ENCODE data around the gene APEX1. TPM values are rescaled to one million over a fixed set of nuclear protein-coding genes. Genes with fewer than 3 reads are reported as not detected.
A peak's percentile ranks its signal among the peaks of the same experiment; 100 is the strongest.
"Not testable (repeated sequence)": the region's sequence is repeated elsewhere in the genome, so short reads cannot be mapped to it uniquely, and the experiment has no call there.

APEX1 gene
- total RNA-seq, 1 experiment from 2014 or later: 207 TPM

GRCh38 chr14:20435582-20436362 lies 19.3 kb upstream of the APEX1 start, which contains the start of gene KLHL33:
Gene KLHL33, minus strand, starts transcription at chr14:20436166. Its CDS starts 355 bp downstream, at chr14:20435811.
- DNase-seq (ENCODE audit: low read depth): no peak

DNA sequence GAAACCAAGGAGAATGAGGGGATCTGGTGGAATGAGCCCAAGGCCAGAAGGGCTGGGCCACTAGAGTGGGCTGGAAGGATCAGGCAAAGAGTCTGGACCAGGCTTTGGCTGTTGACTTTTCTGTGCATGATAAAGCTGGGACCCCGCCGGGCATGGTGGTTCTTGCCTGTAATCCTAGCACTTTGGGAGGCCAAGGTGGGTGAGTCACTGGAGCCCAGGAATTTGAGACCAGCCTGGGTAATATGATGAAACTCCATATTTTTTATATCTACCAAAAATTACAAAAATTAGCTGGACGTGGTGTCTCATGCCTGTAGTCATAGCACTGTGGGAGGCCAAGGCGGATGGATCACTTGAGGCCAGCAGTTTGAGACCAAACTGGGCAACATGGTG lies 18.7 kb upstream of the APEX1 start:
- DNase-seq (ENCODE audit: low read depth): peak; percentile 49

GRCh38 chr14:20438664-20439063 lies 16.4 kb upstream of the APEX1 start:
- no peak for DNase-seq (ENCODE audit: low read depth)

DNA sequence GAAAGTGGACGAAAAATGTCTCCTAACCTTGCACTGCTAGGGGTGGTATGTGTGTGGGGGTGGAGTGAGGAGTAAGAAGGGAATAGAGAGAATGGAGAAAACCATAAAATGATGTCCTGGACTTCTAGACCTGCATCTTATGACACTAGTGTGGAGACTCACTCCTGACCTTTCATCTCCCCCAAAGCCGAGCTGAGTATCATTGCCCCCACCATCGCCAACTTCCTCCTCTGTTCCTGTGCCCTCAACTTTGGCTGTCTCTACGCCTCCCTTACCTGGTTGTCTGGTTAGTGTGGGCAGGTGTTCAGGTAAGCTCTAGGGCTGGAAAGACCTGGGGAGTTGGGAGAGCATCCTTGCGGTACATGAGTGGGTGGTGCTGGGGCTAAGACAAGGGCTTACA lies 14.6 kb upstream of the APEX1 start:
- no peak for DNase-seq (ENCODE audit: low read depth)

- no peak for DNase-seq (ENCODE audit: low read depth)
Observed at GRCh38 chr14:20440882-20441281, 14.1 kb upstream of the APEX1 start.

- no peak for DNase-seq (ENCODE audit: low read depth)
Observed at GRCh38 chr14:20441461-20441860, 13.6 kb upstream of the APEX1 start.

DNA sequence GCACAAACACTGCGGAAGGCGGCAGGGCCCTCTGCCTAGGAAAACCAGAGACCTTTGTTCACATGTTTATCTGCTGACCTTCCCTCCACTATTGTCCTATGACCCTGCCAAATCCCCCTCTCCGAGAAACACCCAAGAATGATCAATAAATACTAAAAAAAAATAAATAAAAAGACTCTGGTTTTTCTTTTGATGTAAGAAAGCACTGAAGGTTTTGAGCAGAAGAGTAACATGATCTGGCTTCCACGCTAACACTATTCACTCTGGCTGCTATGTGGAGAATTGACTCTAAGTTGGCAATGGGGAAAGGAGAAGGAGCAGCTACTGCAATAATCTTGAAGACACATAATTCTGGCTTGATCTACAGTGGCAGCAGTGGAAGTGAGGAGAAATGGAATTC lies 11.4 kb upstream of the APEX1 start:
- DNase-seq (ENCODE audit: low read depth): not testable (repeated sequence)

GRCh38 chr14:20446889-20447288 lies 8.1 kb upstream of the APEX1 start:
- no peak for DNase-seq (ENCODE audit: low read depth)

DNA sequence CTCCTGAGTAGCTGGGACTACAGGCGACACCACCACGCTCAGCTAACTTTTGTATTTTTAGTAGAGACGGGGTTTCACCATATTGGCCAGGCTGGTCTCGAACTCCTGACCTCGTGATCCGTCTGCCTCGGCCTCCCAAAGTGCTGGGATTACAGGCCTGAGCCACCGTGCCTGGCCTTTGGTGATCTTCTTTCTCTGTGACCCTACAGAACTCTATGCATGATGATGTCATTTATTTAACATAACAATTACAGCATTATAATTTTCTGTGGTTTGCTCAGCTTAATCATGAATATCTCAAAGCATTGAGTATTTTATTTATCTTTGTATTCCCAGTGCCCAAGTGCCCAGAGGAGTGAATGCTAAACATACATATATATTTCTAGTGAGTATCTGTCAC lies 2.2 kb upstream of the APEX1 start:
- DNase-seq (ENCODE audit: low read depth): not testable (repeated sequence)

DNA sequence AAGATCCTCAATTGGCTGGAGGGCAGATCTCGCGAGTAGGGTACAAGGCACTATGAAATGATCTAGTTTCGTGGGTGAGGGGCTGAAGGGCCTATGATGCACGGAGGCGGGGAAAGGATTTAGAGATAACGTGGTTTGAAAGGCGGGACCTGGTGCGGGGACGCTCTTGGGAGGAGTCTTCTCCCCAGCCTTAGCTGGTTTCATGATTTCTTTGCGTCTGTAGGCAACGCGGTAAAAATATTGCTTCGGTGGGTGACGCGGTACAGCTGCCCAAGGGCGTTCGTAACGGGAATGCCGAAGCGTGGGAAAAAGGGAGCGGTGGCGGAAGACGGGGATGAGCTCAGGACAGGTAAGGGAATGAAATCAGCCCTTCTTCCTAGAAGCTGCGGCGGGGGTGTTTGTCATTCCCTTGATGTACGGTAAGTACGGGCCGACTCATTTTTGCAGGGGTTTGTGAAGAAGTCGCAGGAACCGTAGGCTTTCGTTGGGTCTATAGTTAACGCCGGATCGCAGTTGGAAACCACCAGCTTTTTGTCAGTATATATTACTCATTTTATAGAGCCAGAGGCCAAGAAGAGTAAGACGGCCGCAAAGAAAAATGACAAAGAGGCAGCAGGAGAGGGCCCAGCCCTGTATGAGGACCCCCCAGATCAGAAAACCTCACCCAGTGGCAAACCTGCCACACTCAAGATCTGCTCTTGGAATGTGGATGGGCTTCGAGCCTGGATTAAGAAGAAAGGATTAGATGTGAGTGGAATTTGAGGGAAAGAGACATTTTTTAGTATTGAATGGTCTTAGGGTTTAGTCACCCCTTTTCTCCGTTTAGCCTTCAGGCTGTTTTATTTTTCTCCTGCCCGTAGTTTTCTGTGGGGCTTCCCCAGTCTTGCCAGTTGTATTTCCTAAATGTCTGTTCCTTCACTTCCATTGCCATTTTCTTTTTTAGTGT lies 602 bp downstream of the APEX1 start:
- no peak for DNase-seq (ENCODE audit: low read depth)

DNA sequence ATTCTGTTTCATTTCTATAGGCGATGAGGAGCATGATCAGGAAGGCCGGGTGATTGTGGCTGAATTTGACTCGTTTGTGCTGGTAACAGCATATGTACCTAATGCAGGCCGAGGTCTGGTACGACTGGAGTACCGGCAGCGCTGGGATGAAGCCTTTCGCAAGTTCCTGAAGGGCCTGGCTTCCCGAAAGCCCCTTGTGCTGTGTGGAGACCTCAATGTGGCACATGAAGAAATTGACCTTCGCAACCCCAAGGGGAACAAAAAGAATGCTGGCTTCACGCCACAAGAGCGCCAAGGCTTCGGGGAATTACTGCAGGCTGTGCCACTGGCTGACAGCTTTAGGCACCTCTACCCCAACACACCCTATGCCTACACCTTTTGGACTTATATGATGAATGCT lies 1.9 kb downstream of the APEX1 start:
- no peak for DNase-seq (ENCODE audit: low read depth)

- DNase-seq (ENCODE audit: low read depth): no peak
Observed at GRCh38 chr14:20458031-20458789, 3.2 kb downstream of the APEX1 start.

DNA sequence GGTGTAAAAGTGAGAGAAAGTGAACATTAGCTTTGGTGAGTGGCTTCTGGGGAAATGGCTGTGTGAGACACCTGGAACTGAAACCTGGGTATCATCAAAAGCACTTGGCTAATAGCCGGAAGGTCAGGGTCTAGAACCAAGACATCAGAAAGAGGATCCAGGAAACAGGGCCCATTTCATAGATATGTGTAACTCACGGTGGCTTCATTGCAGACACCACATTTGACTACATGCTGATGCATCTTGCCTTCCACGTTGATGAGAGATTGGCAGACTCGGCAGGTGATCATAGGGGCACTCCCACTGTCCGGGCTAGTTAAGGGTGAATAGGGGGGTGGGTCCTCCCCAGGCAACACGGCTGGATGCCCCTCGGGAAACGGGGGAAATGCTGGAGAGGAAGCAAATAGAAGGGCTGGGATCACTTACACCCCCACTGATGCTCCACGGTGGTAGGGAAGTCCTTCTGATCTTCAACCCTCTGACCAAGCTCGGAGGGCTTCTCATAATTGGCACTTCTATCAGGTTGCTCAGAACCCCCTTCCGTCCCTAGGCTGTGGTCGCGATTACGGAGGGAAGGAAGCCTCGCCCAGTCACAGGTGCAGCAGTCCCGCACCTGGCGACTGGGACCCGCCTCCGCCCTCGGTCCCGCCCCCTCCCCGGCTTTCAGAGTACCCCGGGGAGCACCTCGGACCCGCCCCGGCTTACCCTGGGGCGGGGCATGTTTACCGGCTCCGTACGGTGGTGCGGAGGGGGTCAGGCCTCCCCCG lies 5.6 kb downstream of the APEX1 start:
- no peak for DNase-seq (ENCODE audit: low read depth)

GRCh38 chr14:20461225-20462141 lies 6.5 kb downstream of the APEX1 start, which contains the start of gene PIP4P1:
Gene PIP4P1, minus strand, starts transcription at chr14:20461434. Its CDS starts 109 bp downstream, at chr14:20461325.
- peak; percentile 100 for DNase-seq (ENCODE audit: low read depth)

GRCh38 chr14:20468764-20469241 lies 13.8 kb downstream of the APEX1 start:
- no peak for DNase-seq (ENCODE audit: low read depth)

- peak; percentile 85 for DNase-seq (ENCODE audit: low read depth)
Observed at GRCh38 chr14:20469242-20469889, 14.3 kb downstream of the APEX1 start, which contains the start of gene PNP. Gene PNP, plus strand, starts transcription at chr14:20469406. Its CDS starts 119 bp downstream, at chr14:20469525.

DNA sequence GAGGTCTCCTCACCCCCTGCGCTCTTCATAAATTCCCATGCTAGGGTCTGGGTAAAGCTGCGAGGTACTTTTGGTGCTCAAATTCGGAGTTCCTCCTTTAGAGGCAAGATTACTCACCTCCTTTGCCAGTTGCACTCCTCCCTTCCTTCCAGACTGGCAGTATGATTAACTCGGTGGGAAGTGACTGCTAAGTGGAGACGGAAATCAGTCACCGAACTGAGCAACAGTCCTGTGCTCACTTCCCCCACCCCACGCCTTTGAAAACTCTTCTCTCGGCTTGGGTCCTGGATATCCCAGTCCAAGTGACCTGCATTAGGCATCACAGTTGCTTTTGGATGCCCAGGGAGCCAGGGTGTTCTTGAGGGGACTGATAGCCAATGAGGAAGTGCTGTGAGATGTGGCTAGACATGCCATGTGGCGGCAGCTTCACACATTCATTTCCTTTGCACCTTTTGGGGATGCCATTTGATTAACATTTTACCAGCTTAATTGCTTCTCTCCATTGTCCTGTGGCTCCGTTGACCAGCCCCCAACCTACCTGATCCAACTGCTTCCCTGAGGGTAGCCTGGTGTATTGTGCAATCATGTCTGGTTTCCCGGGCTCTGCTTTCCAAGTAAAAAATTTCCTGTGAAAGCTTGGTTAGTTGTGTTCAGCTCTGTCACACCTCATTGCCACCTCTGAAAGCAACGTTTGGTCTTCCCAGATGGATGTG lies 15.0 kb downstream of the APEX1 start:
- DNase-seq (ENCODE audit: low read depth): peak; percentile 88

- peak; percentile 42 for DNase-seq (ENCODE audit: low read depth)
Observed at GRCh38 chr14:20470603-20470901, 15.5 kb downstream of the APEX1 start.

Measured in HT1080 (cell line).